Transverse colon (tissue), 4 donors: ENCODE measurements around the gene TMEM167A. TPM values are rescaled to one million over a fixed set of nuclear protein-coding genes. Genes with fewer than 3 reads are reported as not detected.

Source experiments
- DNase-seq: peaks from one replicate; pipeline ENCODE4 v3.0.0-alpha.2; 2019
- H3K27ac ChIP-seq, 4 donors: fragments of 200-600 bp; sonication (generic); 2 replicates each; pipeline ENCODE4 v1.5.1; 2016 to 2018; ENCODE audit warnings: inconsistent platforms in 4 of 4
- H3K27me3 ChIP-seq: fragments of 200-600 bp; sonication (generic); 2 replicates; pipeline ENCODE4 v1.5.1; 2017; ENCODE audit warnings: inconsistent platforms
- H3K36me3 ChIP-seq, 4 donors: fragments of 200-600 bp; sonication (generic); 2 replicates each; pipeline ENCODE4 v1.5.1; 2017 to 2019; ENCODE audit warnings: inconsistent platforms in 4 of 4
- H3K4me1 ChIP-seq, 4 donors: fragments of 200-600 bp; sonication (generic); 2 replicates each; pipeline ENCODE4 v1.5.1; 2017 to 2020; ENCODE audit warnings: inconsistent platforms in 4 of 4
- H3K4me3 ChIP-seq, 4 donors: fragments of 200-600 bp; sonication (generic); 1 replicate in 1 of 4; 2 replicates in 3 of 4; pipeline versions ENCODE4 v1.5.1 to v1.6.1; 2017 to 2019; ENCODE audit warnings: inconsistent platforms in 4 of 4
- H3K9me3 ChIP-seq, 2 donors: fragments of 200-600 bp; sonication (generic); 2 replicates each; pipeline ENCODE4 v1.5.1; 2017 to 2019; ENCODE audit warnings: inconsistent platforms in 2 of 2
- EP300 ChIP-seq: sonication (generic); formaldehyde crosslinking; IDR thresholded peaks from one replicate; pipeline ENCODE4 v1.6.1; 2017; ENCODE audit warnings: antibody characterized with exemption, low read depth
- POLR2A ChIP-seq: fragments of 450-650 bp; IDR thresholded peaks from one replicate; pipeline ENCODE4 v1.6.1; 2016; ENCODE audit warnings: antibody characterized with exemption, mild to moderate bottlenecking, moderate library complexity
- POLR2AphosphoS5 ChIP-seq, 3 donors: sonication (generic); formaldehyde crosslinking; IDR thresholded peaks; one replicate each; pipeline ENCODE4 v1.6.1; 2016; ENCODE audit warnings: antibody characterized with exemption in 3 of 3
- WGBS, 2 donors: methylation state at CpG; one replicate each; pipeline ENCODE4 v1.1.5; 2018; ENCODE audit warnings: low coverage in 1 of 2; 5-methylcytosine and 5-hydroxymethylcytosine counted together
- in situ Hi-C, 4 donors: fragments of 200-750 bp; cut with MboI; loops; one replicate each; pipeline versions ENCODE4 v1.15.0 to v1.15.1; 2017; ENCODE audit warnings: low sequenced_read_pairs in 3 of 4, low pct_ligation_motif_present in 1 of 4, low pct_unique_long_range_greater_than_20kb in 1 of 4
- intact Hi-C: fragments of 100-400 bp; cut with DNase I; formaldehyde crosslinking; loops from one replicate; pipeline ENCODE4 v1.15.1; 2023; ENCODE audit warnings: low total_unique reads
- total RNA-seq, 4 donors: library from RNA; depleted of rRNA; stranded (reverse); fragments of >200 nt; gene quantifications; one replicate each; pipeline ENCODE4 v1.1.0, GENCODE V29; 2016
- TF ChIP-seq, protein P1 (sequence below), 5 experiments: fragments of 200-600 bp in 3 of 5; fragments of 450-650 bp in 2 of 5; sonication (generic) in 3 of 5; IDR thresholded peaks; 1 replicate in 2 of 5; 2 replicates in 3 of 5; pipeline ENCODE4 v1.5.1; 2016 to 2017; ENCODE audit warnings: antibody characterized with exemption in 5 of 5, inconsistent platforms in 3 of 5, mild to moderate bottlenecking in 2 of 5, moderate library complexity in 1 of 5

The TMEM167A gene
- total RNA-seq, 4 donors from 2014 or later, result 7.0 to 42.9 (median 32.4) TPM

DNA sequence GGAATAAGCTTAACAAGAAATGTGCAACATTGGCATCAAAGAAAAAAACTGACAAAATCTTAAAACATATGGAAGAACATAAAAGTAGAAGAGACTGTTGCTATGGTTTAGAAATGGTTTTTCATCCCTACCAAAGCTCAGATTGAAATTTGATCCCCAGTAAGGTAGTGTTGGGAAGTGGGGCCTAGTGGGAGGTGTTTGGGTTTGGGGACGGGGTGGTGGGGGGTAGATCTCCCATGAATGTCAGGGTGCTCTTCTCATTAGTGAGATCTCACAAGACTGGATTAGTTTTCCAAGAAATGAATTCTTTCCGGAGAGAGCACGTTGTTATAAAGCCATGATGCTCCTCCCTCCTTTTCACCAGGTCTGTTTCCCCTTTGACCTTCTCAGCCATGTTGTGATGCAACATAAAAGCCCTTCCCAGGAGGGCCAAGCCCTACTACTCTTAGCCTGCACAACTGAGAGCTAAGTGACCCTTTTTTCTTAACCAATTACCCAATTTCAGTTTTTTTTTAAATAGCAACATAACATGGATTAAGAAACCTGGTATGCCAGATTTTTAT lies 10.6 kb downstream of the TMEM167A start:
- no peak overlapping the region for H3K4me3 ChIP-seq
- H3K9me3 ChIP-seq, result no peaks in the 10 kb centered on the region
- in situ Hi-C loops (no loop called here), intact Hi-C loops (no loop called here)
- TF ChIP-seq POLR2A (no peak), EP300 (no peak), POLR2AphosphoS5 (IDR thresholded peaks at IDR 0.05) (no peak)
- DNase-seq, result no peak
- no peaks in the 10 kb centered on the region for H3K27me3 ChIP-seq
- WGBS, 2 donors, result 94 to 100% methylated on average over 2 to 3 of the region's 3 CpGs
- peaks cover 0 to 17% (median 0%) of the 10 kb centered on the region in 4 donors for H3K4me1 ChIP-seq
- H3K27ac ChIP-seq, result no peak overlapping the region
- no peaks in the 10 kb centered on the region for H3K36me3 ChIP-seq

DNA sequence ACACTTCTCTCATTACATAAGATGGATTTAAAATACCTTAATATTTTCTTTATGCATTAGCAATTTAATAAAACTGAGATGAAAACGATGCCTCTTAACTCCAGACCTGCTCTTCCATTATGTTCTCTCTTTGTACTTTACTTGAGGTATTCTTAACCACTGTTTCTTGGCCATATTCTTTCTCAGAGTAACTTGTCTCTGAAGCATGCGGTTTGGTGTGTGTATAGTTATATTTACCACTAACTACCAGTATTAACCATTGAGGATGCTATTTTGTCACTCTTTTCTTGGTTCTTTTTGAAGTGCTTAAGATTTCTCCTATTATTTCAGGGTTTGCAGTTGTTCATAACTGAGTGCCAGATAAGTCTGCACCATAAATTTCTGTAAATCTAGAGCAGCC lies 17.9 kb downstream of the TMEM167A start:
- Histone ChIP-seq H3K27me3 (no peaks in the 10 kb centered on the region), H3K4me3 (no peak overlapping the region), H3K36me3 (peaks cover 0 to 9% (median 0%) of the 10 kb centered on the region in 4 donors), H3K4me1 (peaks cover 0 to 9% (median 0%) of the 10 kb centered on the region in 4 donors), H3K9me3 (no peaks in the 10 kb centered on the region), H3K27ac (no peak overlapping the region)
- in situ Hi-C loops, result no loop called here
- no peak for DNase-seq
- intact Hi-C loops, result no loop called here
- 78 to 79% methylated on average over 2 of the region's 2 CpGs for WGBS, 2 donors
- no peak for TF ChIP-seq EP300
- TF ChIP-seq POLR2A, result no peak
- TF ChIP-seq POLR2AphosphoS5 (IDR thresholded peaks at IDR 0.05), result no peak
- TF ChIP-seq, protein P1, sequence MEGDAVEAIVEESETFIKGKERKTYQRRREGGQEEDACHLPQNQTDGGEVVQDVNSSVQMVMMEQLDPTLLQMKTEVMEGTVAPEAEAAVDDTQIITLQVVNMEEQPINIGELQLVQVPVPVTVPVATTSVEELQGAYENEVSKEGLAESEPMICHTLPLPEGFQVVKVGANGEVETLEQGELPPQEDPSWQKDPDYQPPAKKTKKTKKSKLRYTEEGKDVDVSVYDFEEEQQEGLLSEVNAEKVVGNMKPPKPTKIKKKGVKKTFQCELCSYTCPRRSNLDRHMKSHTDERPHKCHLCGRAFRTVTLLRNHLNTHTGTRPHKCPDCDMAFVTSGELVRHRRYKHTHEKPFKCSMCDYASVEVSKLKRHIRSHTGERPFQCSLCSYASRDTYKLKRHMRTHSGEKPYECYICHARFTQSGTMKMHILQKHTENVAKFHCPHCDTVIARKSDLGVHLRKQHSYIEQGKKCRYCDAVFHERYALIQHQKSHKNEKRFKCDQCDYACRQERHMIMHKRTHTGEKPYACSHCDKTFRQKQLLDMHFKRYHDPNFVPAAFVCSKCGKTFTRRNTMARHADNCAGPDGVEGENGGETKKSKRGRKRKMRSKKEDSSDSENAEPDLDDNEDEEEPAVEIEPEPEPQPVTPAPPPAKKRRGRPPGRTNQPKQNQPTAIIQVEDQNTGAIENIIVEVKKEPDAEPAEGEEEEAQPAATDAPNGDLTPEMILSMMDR (IDR thresholded peaks at IDR 0.05), result no peak

DNA sequence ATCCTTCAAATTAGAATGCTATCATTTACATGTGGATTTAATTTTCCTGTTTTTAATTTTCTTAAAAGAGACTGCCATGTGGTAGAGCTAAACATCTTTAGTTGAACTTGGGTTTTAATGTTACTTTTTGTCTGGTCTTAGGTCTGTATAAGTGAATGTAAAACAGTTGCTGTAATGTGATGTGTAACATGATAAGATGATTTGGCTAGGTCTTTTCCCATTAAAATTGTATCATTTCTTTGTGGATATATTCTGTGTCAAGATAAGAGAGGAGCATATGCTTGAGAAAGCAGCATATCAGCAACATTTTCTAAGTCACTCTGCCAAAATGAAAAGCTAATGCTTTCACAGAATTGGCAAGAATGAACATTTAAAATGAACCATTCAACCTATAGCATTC lies 18.5 kb downstream of the TMEM167A start:
- Histone ChIP-seq H3K36me3 (peaks cover 0 to 9% (median 0%) of the 10 kb centered on the region in 4 donors), H3K4me1 (peaks cover 0 to 9% (median 0%) of the 10 kb centered on the region in 4 donors), H3K27me3 (no peaks in the 10 kb centered on the region), H3K27ac (no peak overlapping the region), H3K4me3 (no peak overlapping the region), H3K9me3 (no peaks in the 10 kb centered on the region)
- in situ Hi-C loops (no loop called here), intact Hi-C loops (no loop called here)
- no peak for DNase-seq
- TF ChIP-seq POLR2AphosphoS5 (IDR thresholded peaks at IDR 0.05) (no peak), POLR2A (no peak), EP300 (no peak)
- TF ChIP-seq, protein P1 (IDR thresholded peaks at IDR 0.05), result no peak

DNA sequence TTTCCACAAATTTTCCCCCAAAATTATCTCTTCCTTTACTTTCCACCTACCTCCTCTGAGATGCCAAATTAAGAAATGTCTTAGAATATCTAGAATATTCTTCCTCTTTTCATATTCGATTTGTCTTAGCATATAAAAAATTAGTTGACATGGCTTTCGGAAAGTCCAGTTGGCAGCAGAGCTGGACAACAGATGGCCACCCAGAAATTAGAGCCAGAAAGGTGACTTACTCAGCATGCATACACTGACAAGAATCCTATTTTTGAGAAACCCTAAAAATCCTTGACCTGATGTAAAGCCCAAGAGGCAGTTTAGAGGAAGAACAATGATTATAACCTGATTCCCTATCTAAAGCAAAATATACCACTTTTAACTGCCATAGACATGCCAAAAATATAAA lies 22.0 kb downstream of the TMEM167A start:
- Histone ChIP-seq H3K4me1 (peaks cover 0 to 9% (median 0%) of the 10 kb centered on the region in 4 donors), H3K4me3 (no peak overlapping the region), H3K27ac (no peak overlapping the region), H3K36me3 (peaks cover 0 to 10% (median 0%) of the 10 kb centered on the region in 4 donors), H3K9me3 (no peaks in the 10 kb centered on the region), H3K27me3 (no peaks in the 10 kb centered on the region)
- no peak for DNase-seq
- intact Hi-C loops, result no loop called here
- 85 to 100% methylated on average over 2 of the region's 2 CpGs for WGBS, 2 donors
- in situ Hi-C loops, result no loop called here
- no peak for TF ChIP-seq POLR2AphosphoS5 (IDR thresholded peaks at IDR 0.05)
- TF ChIP-seq, protein P1 (IDR thresholded peaks at IDR 0.05), result no peak
- no peak for TF ChIP-seq EP300
- no peak for TF ChIP-seq POLR2A
